RWPE1 (cell line): ENCODE measurements around the gene DYNLT2B.
"Not testable (repeated sequence)": the region's sequence is repeated elsewhere in the genome, so short reads cannot be mapped to it uniquely, and the experiment has no call there.

Experiments used
- CTCF ChIA-PET: fragments of 350-600 bp; sonication (Branson Sonifier 250); formaldehyde crosslinking; extraction: SDS; loops from one replicate; lab custom pipeline; 2021; lab: Yijun Ruan, JAX
- POLR2A ChIA-PET: fragments of 400-600 bp; formaldehyde crosslinking; extraction: SDS; loops from one replicate; lab custom pipeline; 2020; ENCODE audit warnings: antibody characterized with exemption; ENCODE audit not compliant: low non-redundant PET; lab: Yijun Ruan, JAX
- DNase-seq: peaks from one replicate; pipeline ENCODE4 v3.0.0; 2012; ENCODE audit warnings: low spot score
- H3K27ac ChIP-seq: fragments of 450-650 bp; 2 replicates; pipeline ENCODE4 v1.5.1; 2017
- TF ChIP-seq, protein P1 (sequence below): fragments of 450-650 bp; conservative IDR thresholded peaks from 2 replicates; pipeline ENCODE4 v1.5.1; 2017; ENCODE audit warnings: low read depth, mild to moderate bottlenecking

The DYNLT2B gene

GRCh38 chr3:196246612-196247308, 71.3 kb downstream of the DYNLT2B start:
- no peak overlapping the region for H3K27ac ChIP-seq
- TF ChIP-seq, protein P1, sequence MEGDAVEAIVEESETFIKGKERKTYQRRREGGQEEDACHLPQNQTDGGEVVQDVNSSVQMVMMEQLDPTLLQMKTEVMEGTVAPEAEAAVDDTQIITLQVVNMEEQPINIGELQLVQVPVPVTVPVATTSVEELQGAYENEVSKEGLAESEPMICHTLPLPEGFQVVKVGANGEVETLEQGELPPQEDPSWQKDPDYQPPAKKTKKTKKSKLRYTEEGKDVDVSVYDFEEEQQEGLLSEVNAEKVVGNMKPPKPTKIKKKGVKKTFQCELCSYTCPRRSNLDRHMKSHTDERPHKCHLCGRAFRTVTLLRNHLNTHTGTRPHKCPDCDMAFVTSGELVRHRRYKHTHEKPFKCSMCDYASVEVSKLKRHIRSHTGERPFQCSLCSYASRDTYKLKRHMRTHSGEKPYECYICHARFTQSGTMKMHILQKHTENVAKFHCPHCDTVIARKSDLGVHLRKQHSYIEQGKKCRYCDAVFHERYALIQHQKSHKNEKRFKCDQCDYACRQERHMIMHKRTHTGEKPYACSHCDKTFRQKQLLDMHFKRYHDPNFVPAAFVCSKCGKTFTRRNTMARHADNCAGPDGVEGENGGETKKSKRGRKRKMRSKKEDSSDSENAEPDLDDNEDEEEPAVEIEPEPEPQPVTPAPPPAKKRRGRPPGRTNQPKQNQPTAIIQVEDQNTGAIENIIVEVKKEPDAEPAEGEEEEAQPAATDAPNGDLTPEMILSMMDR, result no peak
- DNase-seq, result no peak
- ChIA-PET POLR2A (no interaction called here), CTCF (no interaction called here)

- POLR2A ChIA-PET, result not testable (repeated sequence)
These were observed 73.9 kb downstream of the DYNLT2B start for GRCh38 chr3:196244166-196244565.

DNA sequence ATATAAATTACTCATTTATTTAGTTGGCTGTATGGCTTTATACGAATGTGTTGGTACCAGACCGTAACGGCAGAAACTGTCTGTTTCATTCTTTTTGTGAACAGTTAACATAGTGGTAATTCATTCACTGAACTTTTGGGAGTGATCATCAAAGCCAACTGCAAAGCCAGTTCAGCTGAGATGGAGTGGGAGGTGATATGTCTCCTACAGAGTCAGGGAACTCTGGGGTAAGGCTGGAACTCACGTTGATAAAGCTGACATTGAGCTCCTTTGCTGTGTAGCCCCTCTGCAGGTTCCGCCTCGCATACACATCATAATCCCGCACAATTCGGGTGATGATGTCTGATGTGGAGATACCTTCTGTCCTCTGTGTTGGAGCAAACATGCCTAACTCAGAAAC, 76.3 kb downstream of the DYNLT2B start:
- DNase-seq, result no peak
- ChIA-PET CTCF (interaction anchor here (0.5 kb wide), 1 partner anchor 10 kb away, joined by 3 read pairs; no protein-coding TSS in a partner anchor), POLR2A (no interaction called here)
- TF ChIP-seq, protein P1, result no peak
- no peak overlapping the region for H3K27ac ChIP-seq

More at GRCh38 chr3:196244166-196244565, 73.9 kb downstream of the DYNLT2B start:
- not testable (repeated sequence) for DNase-seq, H3K27ac ChIP-seq
- CTCF ChIA-PET, result interaction anchor here (0.6 kb wide), 2 partner anchors 211 to 336 kb away, joined by 3 to 6 read pairs; partner anchors contain the start of gene TNK2
